ENCODE results near the gene HMGA1.
"Not testable (repeated sequence)": the region's sequence is repeated elsewhere in the genome, so short reads cannot be mapped to it uniquely, and the experiment has no call there.

Gene HMGA1

GRCh38 chr6:34260576-34261267 is 24.0 kb downstream of the HMGA1 start:
- TF ChIP-seq, protein P1, sequence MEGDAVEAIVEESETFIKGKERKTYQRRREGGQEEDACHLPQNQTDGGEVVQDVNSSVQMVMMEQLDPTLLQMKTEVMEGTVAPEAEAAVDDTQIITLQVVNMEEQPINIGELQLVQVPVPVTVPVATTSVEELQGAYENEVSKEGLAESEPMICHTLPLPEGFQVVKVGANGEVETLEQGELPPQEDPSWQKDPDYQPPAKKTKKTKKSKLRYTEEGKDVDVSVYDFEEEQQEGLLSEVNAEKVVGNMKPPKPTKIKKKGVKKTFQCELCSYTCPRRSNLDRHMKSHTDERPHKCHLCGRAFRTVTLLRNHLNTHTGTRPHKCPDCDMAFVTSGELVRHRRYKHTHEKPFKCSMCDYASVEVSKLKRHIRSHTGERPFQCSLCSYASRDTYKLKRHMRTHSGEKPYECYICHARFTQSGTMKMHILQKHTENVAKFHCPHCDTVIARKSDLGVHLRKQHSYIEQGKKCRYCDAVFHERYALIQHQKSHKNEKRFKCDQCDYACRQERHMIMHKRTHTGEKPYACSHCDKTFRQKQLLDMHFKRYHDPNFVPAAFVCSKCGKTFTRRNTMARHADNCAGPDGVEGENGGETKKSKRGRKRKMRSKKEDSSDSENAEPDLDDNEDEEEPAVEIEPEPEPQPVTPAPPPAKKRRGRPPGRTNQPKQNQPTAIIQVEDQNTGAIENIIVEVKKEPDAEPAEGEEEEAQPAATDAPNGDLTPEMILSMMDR (IDR thresholded peaks at IDR 0.05; ENCODE audit: low read depth, low read length) = no peak
- H3K4me3 ChIP-seq (ENCODE audit: low read depth, low read length) = no peak overlapping the region

- not testable (repeated sequence) for H3K4me3 ChIP-seq (ENCODE audit: low read depth, low read length)
Measured at GRCh38 chr6:34263484-34263883, 26.8 kb downstream of the HMGA1 start.

GRCh38 chr6:34267746-34268145 is 31.1 kb downstream of the HMGA1 start:
- TF ChIP-seq, protein P1 (IDR thresholded peaks at IDR 0.05; ENCODE audit: low read depth, low read length) = no peak
- H3K4me3 ChIP-seq (ENCODE audit: low read depth, low read length) = no peak overlapping the region

DNA sequence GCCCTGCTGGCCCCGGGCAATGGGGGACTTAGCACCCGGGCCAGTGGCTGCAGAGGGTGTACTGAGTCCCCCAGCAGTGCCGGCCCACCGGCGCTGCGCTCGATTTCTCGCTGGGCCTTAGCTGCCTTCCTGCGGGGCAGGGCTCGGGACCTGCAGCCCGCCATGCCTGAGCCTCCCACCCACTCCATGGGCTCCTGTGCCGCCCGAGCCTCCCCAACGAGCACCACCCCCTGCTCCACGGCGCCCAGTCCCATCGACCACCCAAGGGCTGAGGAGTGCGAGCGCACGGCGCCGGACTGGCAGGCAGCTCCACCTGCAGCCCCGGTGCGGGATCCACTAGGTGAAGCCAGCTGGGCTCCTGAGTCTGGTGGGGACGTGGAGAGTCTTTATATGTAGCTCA is 32.5 kb downstream of the HMGA1 start:
- not testable (repeated sequence) for H3K4me3 ChIP-seq (ENCODE audit: low read depth, low read length)

DNA sequence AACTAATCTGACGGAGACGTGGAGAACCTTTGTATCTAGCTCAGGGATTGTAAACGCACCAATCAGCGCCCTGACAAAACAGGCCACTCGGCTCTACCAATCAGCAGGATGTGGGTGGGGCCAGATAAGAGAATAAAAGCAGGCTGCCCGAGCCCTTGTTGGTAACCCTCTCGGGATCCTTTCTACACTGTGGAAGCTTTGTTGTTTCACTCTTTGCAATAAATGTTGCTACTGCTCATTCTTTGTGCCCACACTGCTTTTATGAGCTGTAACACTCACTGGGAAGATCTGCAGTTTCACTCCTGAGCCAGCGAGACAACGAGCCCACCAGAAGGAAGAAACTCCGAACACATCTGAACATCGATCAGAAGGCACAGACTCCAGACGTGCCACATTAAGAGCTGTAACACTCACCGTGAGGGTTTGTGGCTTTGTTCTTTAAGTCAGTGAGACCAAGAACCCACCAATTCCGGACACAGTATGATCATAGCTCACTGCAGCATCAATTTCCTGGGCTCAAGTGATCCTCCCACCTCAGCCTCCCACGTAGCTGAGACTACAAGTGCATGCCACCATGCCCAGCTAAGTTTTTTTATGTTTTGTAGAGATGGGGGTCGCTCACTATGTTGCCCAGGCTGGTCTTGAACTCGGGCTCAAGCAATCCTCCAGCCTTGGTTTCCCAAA is 33.1 kb downstream of the HMGA1 start:
- H3K4me3 ChIP-seq (ENCODE audit: low read depth, low read length) = not testable (repeated sequence)

- TF ChIP-seq, protein P1 (IDR thresholded peaks at IDR 0.05; ENCODE audit: low read depth, low read length) = no peak
- H3K4me3 ChIP-seq (ENCODE audit: low read depth, low read length) = no peak overlapping the region
Measured at GRCh38 chr6:34272013-34272926, 35.6 kb downstream of the HMGA1 start.

DNA sequence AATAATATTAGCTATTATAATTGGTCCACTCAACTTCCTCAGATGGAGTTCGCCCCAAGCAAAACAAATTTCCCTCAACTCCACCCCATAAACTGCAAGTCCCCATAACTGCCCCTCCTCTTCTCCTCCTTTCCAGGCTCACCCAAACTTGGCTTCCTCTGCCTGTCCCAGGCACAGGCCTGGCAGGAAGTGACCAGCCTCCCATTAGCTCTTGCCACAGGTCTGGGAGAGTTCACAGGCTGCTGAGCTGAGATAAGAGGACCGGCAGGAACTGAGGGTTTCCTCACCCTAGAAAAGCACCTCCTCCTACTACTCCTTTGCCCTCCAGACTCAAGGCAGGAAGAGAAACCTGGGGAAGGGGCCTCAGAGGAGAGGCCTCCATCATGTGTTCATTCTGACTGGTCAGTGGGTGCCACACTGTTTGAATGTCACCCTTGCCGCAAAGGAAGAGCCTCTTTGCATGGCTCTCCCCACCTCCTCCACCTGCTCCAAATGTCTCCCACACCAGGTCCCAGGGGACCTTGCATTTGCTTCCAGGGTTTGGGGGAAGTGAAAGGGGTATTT is 36.7 kb downstream of the HMGA1 start:
- TF ChIP-seq, protein P1 (IDR thresholded peaks at IDR 0.05; ENCODE audit: low read depth, low read length) = no peak
- no peak overlapping the region for H3K4me3 ChIP-seq (ENCODE audit: low read depth, low read length)

DNA sequence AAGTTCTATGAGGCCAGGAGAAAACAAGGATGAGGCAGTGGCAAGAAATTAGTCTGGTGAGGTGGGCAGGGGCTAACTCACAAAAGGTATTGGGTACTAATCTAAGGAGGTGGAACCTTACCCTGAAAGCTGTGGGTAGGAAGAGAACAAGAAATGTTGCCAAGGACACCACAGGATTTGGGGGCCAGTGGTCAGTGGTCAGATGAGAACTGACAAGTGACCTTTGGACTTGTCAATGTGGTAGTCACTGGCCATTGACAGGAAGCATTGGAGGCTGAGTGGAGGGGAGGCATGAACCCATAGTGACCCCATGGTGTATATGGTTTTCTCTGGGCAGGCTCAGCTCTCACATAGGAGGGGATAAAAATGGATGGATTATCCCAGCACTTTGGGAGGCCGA is 37.5 kb downstream of the HMGA1 start:
- H3K4me3 ChIP-seq (ENCODE audit: low read depth, low read length) = no peak overlapping the region
- TF ChIP-seq, protein P1 (IDR thresholded peaks at IDR 0.05; ENCODE audit: low read depth, low read length) = no peak
